Measurements from ENCODE around the gene C3. TPM values are rescaled to one million over a fixed set of nuclear protein-coding genes. Genes with fewer than 3 reads are reported as not detected.
A peak's percentile ranks its signal among the peaks of the same experiment; 100 is the strongest.

The C3 gene
- total and polyA plus RNA-seq, 2 experiments from 2014 or later, result 556 to 563 TPM

DNA sequence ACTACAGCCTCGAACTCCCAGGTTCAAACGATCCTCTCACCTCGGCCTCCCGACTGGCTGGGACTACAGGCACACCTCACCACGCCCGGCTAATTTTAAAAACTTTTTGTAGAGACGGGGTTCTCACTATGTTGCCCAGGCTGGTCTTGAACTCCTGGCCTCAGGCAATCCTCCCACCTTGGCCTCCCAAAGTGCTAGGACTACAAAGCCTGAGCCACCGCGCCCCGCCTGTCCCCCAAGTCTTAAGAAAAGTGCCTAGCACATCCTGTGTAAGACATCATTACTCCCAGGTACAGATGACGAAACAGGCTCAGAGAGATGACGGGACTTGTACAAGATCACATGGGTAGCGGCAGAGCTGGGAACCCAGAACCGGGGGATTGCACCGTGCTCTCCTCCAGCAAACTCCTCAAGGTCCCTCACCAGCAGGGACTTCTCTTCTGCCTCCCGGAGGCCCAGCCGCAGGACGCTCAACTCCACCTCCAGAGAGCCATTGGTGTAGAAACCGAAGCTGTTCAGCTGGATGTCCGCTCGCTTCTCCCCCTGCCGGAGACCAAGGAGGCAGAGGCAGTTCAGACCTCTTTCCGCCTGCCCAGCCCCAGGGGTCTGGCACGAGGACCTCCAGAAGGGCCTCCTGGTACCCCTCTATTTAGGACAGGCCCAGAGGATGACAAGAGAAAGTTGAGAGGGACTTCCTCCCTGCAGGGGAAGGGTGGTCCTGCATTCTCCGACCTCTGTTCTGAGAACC, 15.9 kb upstream of the C3 start:
- no peaks in the 10 kb centered on the region for H3K9me3 ChIP-seq (ENCODE audit: low read depth)
- peak; percentile 93 for DNase-seq (ENCODE audit: low spot score)
- H3K4me3 ChIP-seq, result peak overlapping the region; percentile 71
- H3K79me2 ChIP-seq, result peaks cover 31% of the 10 kb centered on the region
- H3K4me1 ChIP-seq (ENCODE audit: insufficient read depth), result peaks cover 26% of the 10 kb centered on the region
- TF ChIP-seq, protein P1, sequence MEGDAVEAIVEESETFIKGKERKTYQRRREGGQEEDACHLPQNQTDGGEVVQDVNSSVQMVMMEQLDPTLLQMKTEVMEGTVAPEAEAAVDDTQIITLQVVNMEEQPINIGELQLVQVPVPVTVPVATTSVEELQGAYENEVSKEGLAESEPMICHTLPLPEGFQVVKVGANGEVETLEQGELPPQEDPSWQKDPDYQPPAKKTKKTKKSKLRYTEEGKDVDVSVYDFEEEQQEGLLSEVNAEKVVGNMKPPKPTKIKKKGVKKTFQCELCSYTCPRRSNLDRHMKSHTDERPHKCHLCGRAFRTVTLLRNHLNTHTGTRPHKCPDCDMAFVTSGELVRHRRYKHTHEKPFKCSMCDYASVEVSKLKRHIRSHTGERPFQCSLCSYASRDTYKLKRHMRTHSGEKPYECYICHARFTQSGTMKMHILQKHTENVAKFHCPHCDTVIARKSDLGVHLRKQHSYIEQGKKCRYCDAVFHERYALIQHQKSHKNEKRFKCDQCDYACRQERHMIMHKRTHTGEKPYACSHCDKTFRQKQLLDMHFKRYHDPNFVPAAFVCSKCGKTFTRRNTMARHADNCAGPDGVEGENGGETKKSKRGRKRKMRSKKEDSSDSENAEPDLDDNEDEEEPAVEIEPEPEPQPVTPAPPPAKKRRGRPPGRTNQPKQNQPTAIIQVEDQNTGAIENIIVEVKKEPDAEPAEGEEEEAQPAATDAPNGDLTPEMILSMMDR (IDR thresholded peaks at IDR 0.05; ENCODE audit: poor library complexity), result peak; percentile 66
- no peak for TF ChIP-seq EZH2 (IDR thresholded peaks at IDR 0.05; ENCODE audit: borderline replicate concordance)
- no peak for TF ChIP-seq EZH2phosphoT487 (IDR thresholded peaks at IDR 0.05; ENCODE audit: low read depth, severe bottlenecking, unreplicated experiment)
- H3K27me3 ChIP-seq, result no peaks in the 10 kb centered on the region
- H3K36me3 ChIP-seq (replicated peaks; ENCODE audit: insufficient read depth, low read depth), result no peaks in the 10 kb centered on the region
- WGBS (ENCODE audit: low lambda C conversion rate, missing lambda C conversion rate), result 35% methylated on average over 25 of the region's 25 CpGs
- H4K20me1 ChIP-seq (ENCODE audit: insufficient read depth, poor library complexity, severe bottlenecking), result no peaks in the 10 kb centered on the region
- peak overlapping the region; percentile 95 for H3K27ac ChIP-seq
- H3K4me2 ChIP-seq, result peak overlapping the region; percentile 87
- H3K9me2 ChIP-seq (replicated peaks; ENCODE audit: insufficient read depth), result no peaks in the 10 kb centered on the region
- H2AFZ ChIP-seq, result peak overlapping the region; percentile 50

DNA sequence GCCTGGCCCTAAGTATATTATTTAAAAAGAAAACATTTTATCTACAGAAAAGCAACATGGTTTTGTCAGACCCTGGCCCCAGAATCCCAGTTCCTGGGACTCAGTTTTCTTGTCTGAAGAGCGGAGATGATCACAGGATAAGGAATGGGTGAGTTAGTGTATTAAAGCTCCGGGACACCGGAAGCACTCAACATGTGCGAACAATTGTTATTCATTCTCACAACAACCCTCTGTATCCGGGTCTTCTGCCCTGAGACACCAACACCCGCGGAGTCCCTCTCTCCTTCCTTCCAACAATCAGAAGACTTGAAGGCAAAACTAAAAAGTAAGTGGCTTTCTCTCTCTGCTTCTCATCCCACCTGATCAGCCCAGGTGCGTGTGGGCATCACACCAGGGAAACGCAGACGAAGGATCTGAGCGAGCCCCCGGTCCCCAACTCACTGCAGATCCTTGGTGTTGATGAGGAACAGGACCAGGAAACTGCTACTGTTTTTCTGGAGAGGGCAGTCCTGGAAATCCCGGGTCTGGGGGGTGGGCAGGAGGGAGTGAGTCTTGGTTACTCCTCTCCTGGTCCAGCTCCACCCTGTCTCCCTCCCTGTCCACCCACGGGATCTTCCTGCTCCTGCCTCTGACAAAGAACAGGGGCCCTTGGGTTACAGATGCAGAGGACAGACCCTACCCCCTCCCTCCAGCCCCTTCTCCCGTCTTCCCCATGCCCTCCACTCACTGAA, 14.9 kb upstream of the C3 start:
- Histone ChIP-seq H3K36me3 (replicated peaks; ENCODE audit: insufficient read depth, low read depth) (no peaks in the 10 kb centered on the region), H3K27ac (peak overlapping the region; percentile 95), H3K4me2 (peak overlapping the region; percentile 87), H2AFZ (no peak overlapping the region), H3K9me3 (ENCODE audit: low read depth) (no peaks in the 10 kb centered on the region), H3K4me3 (no peak overlapping the region), H3K27me3 (no peaks in the 10 kb centered on the region), H4K20me1 (ENCODE audit: insufficient read depth, poor library complexity, severe bottlenecking) (no peaks in the 10 kb centered on the region), H3K9me2 (replicated peaks; ENCODE audit: insufficient read depth) (no peaks in the 10 kb centered on the region), H3K4me1 (ENCODE audit: insufficient read depth) (peaks cover 24% of the 10 kb centered on the region), H3K79me2 (peaks cover 21% of the 10 kb centered on the region)
- no peak for TF ChIP-seq EZH2phosphoT487 (IDR thresholded peaks at IDR 0.05; ENCODE audit: low read depth, severe bottlenecking, unreplicated experiment)
- TF ChIP-seq, protein P1 (IDR thresholded peaks at IDR 0.05; ENCODE audit: poor library complexity), result no peak
- 54% methylated on average over 15 of the region's 15 CpGs for WGBS (ENCODE audit: low lambda C conversion rate, missing lambda C conversion rate)
- DNase-seq (ENCODE audit: low spot score), result peak; percentile 31

DNA sequence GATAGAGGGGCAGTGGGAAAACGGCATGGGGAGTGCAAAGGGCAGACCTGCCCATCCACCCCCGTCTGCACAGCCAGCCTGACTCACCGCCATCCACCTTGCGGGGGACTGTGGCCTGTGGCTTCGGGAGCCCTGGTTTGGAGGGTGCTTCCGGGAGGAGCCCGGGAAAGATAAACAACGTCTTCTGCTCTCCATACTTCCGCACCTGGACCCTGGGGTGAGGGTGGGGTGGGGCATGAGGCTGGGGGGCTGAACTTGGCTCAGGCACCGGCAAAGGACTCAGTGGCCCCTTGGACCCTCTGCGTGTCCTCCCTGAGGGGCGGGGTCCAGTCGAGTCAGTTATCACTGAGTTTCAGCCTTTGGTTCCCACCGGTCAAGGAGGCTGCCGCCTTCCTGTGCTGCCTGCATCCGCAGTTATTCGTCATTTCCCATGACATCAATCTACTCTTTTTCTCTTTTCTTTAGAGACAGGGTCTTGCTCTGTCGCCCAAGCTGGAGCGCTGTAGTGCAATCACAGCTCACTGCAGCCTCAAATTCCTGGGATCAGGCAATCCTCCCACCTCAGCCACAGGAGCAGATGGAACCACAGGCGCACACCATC, 13.7 kb upstream of the C3 start:
- Histone ChIP-seq H3K4me3 (no peak overlapping the region), H2AFZ (no peak overlapping the region), H3K9me3 (ENCODE audit: low read depth) (no peaks in the 10 kb centered on the region), H3K79me2 (peaks cover 14% of the 10 kb centered on the region), H4K20me1 (ENCODE audit: insufficient read depth, poor library complexity, severe bottlenecking) (no peaks in the 10 kb centered on the region), H3K27ac (no peak overlapping the region), H3K36me3 (replicated peaks; ENCODE audit: insufficient read depth, low read depth) (no peaks in the 10 kb centered on the region), H3K4me2 (no peak overlapping the region), H3K4me1 (ENCODE audit: insufficient read depth) (peaks cover 23% of the 10 kb centered on the region), H3K27me3 (no peaks in the 10 kb centered on the region), H3K9me2 (replicated peaks; ENCODE audit: insufficient read depth) (no peaks in the 10 kb centered on the region)
- 88% methylated on average over 17 of the region's 20 CpGs for WGBS (ENCODE audit: low lambda C conversion rate, missing lambda C conversion rate)
- TF ChIP-seq EZH2 (IDR thresholded peaks at IDR 0.05; ENCODE audit: borderline replicate concordance), result no peak
- TF ChIP-seq EZH2phosphoT487 (IDR thresholded peaks at IDR 0.05; ENCODE audit: low read depth, severe bottlenecking, unreplicated experiment), result no peak
- TF ChIP-seq, protein P1 (IDR thresholded peaks at IDR 0.05; ENCODE audit: poor library complexity), result no peak
- peak; percentile 17 for DNase-seq (ENCODE audit: low spot score)

Data from hepatocyte (in vitro differentiated cells).